HG02588 (cell line): ENCODE data around the gene OR2W3.

Experiments
- ATAC-seq: cut with Tn5 transposase; IDR thresholded peaks from one replicate; pipeline ENCODE4 v1.9.1; 2021; ENCODE audit warnings: mild to moderate bottlenecking, moderate library complexity; ENCODE audit not compliant: unreplicated experiment

Gene OR2W3

DNA sequence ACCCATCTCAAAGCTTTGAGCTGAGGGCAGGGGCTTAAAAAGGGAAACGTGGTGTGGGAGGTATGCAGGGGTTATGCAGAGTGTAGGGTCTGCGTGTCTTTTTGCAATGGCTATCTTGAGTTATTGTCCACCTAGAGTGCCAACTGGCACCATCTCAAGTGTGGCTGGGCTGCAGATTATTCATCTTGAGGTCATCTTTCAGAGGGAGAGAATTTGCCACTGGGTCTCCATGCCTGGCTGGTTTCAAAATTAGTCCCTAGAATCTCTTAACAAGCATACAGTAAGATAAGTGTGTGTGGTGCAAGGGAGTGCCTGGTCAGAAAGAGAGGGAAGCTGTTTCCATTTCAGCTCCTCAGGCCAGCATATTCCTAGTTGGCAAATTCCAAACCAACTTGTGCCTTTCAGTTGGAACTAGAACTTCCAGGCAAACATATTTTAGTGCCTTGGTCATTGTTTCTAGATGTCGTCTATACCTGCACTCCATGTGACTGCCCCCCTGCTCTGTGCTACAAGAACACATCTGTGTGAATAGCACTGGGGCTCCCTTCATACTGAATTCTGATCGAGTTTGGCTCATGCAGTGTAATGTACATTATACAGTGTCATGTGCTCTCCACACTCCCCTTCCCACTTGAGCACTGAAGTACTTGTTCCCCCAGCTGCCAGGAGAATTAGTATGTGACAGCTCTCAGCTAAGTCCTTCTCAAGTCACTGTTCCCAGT lies 19.7 kb downstream of the OR2W3 start:
- no peak for ATAC-seq

DNA sequence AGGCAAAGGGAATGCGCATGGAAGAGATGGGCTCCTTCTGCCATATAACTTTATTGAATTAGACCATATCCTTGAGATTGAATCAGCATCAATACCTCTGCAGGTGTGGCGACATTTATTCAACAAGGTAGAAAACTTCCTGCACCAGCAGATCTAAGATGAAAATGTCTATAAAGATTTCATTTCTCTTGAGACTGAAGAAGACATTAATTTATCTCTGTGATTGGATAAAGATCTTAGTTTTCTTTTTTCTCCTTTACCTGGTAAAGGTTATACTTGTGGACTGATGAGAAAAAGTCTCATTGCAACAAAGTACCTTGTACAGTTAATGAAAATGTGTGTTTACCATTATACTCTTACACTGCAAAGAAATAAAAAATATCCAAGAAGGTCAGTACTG lies 24.6 kb downstream of the OR2W3 start, which contains the start of gene OR2T8:
Gene OR2T8 (plus strand): TSS at position 301 of the 400 bp plus-strand sequence. CDS start 766 bp downstream, outside the sequence.
- ATAC-seq: no peak

DNA sequence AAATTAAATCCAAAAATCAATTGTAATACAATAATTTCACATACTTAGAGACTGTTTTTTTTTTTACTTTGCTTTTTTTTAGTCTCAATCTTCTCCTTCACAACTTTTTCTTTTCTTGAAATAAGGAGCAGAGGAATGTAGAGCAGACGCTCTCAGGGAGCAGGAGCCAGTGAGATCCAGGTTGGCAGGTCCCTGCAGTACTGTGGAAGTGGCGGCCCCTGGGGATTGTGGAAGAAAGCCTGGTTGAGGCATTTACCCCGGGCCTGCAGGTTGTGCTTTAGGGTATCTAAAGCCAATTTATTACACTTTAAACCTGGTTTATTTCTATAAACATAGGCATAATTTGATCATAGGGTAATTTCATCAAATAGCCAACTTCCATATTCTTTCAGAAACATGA lies 28.6 kb downstream of the OR2W3 start:
- no peak for ATAC-seq

- ATAC-seq: no peak
Measured at GRCh38 chr1:247924868-247925267, 29.5 kb downstream of the OR2W3 start, which contains the start of gene OR2AJ1. OR2AJ1 (plus strand) TSS chr1:247924889; CDS start chr1:247933769, 8,880 bp downstream.

- ATAC-seq: no peak
Measured at GRCh38 chr1:247933989-247934388, 38.6 kb downstream of the OR2W3 start.

DNA sequence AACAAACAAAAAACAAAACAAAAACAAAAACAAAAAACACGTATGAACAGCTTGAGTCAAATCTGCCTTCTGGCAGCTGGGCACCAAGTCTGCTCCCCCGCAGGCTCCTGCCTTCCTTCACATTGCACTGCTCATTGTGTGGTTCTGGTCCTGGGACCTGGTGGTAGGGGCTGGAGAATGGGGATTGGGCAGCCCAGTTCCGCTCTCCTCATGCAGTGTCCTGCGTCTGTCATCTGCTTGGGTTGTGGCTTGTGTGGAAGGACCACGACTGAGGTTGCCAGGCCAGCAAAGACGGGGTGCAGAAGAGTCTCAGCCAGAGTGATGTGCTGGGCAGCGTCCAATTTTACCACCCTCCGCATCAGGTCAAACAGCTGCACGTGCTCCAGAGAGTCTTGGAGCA lies 40.4 kb downstream of the OR2W3 start:
- no peak for ATAC-seq

- ATAC-seq: no peak
Measured at GRCh38 chr1:247936415-247936814, 41.0 kb downstream of the OR2W3 start.

DNA sequence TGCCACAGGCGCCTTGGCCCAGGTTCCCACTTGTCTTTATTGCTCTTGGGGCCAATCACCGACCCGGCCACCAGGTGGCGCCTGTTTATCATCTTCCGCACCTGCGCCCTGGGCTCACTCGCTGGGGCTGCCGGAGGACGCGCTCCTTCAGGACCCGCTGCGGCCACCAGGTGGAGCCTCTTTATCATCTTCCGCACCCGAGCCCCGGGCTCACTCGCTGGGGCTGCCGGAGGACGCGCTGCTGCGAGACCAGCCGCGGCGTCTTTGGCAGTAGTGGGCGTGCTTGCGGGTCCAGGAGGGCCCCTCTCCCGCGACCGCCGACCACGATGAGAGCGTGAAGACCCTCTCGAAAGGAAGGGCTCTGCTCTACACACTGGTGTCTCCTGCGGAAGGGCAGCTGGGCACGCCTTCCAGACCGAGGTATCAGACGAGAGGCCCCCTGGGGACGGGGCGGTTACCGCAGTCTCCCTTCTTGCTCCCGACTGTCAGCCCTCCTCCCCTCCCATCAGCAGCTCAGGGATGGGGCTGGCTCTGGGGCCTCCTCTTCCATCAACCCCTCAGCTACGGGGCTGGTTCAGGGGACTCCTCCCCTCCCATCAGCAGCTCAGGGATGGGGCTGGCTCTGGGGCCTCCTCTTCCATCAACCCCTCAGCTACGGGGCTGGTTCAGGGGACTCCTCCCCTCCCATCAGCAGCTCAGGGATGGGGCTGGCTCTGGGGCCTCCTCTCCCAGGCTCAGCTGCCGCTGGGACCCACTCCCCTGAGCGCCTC lies 41.8 kb downstream of the OR2W3 start:
- ATAC-seq: peak; percentile 99

DNA sequence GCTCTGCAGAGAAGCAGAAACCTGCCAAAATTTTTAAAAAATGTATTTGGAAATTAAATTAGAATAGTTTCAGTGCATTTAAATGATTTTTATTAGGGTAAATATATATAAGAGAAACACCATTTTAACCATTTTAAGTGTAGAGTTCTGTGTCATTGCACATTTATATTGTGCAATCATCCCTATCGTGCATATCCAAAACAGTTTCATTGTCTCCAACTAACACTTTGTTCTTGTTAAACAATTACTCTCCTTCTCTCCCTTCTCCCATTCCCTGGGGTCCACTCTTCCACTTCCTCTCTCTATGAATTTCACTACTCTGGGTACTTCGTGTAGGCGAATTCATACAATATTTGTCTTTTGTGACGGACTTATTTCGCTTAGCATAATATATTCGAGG lies 47.2 kb downstream of the OR2W3 start:
- ATAC-seq: no peak
